Prostate gland (tissue), 2 donors: Measurements from ENCODE around the gene CCT6A.

Source experiments
- POLR2A ChIP-seq: fragments of 450-650 bp; IDR thresholded peaks from one replicate; pipeline ENCODE4 v1.6.1; 2016; ENCODE audit warnings: antibody characterized with exemption, mild to moderate bottlenecking
- POLR2AphosphoS5 ChIP-seq: sonication (generic); formaldehyde crosslinking; IDR thresholded peaks from one replicate; pipeline ENCODE4 v1.6.1; 2017; ENCODE audit warnings: antibody characterized with exemption
- TF ChIP-seq, protein P1 (sequence below), 4 experiments: fragments of 200-600 bp in 2 of 4; fragments of 450-650 bp in 2 of 4; sonication (generic) in 2 of 4; IDR thresholded peaks; 1 replicate in 3 of 4; 2 replicates in 1 of 4; pipeline ENCODE4 v1.5.1; 2016 to 2019; ENCODE audit warnings: antibody characterized with exemption in 4 of 4, mild to moderate bottlenecking in 2 of 4, moderate library complexity in 2 of 4

DNA sequence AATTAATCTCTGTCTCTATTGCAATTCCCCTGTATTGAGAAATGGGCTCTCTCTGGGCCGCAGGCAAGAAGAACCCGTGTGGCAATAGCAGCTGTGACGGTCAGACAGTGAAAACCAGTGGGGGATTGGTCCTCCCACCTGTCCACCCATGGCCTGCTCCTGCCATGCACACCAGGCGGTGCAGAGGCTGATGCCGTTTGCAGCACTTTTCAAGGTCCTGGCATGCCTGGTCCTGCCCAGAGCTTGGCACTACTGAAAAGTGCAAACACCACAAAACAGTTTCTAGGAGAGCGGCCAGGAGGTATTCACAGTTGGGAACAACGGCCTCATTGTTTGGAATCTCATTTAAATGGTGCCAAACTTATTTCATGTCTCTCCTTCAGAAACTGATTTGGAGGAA lies 41.9 kb upstream of the CCT6A start:
- TF ChIP-seq, protein P1, sequence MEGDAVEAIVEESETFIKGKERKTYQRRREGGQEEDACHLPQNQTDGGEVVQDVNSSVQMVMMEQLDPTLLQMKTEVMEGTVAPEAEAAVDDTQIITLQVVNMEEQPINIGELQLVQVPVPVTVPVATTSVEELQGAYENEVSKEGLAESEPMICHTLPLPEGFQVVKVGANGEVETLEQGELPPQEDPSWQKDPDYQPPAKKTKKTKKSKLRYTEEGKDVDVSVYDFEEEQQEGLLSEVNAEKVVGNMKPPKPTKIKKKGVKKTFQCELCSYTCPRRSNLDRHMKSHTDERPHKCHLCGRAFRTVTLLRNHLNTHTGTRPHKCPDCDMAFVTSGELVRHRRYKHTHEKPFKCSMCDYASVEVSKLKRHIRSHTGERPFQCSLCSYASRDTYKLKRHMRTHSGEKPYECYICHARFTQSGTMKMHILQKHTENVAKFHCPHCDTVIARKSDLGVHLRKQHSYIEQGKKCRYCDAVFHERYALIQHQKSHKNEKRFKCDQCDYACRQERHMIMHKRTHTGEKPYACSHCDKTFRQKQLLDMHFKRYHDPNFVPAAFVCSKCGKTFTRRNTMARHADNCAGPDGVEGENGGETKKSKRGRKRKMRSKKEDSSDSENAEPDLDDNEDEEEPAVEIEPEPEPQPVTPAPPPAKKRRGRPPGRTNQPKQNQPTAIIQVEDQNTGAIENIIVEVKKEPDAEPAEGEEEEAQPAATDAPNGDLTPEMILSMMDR (IDR thresholded peaks at IDR 0.05) = peak in 1 of 4 experiments; percentile 21
- TF ChIP-seq POLR2AphosphoS5 (peak; percentile 90), POLR2A (no peak)
